A549 (cell line): ENCODE data around the gene HSPA4. TPM values are rescaled to one million over a fixed set of nuclear protein-coding genes. Genes with fewer than 3 reads are reported as not detected.

ENCODE experiments used
- CBX8 ChIP-seq: fragments of 200-600 bp; sonication (generic); IDR thresholded peaks from 2 replicates; pipeline ENCODE4 v1.6.1; 2016
- CEBPB ChIP-seq, 2 experiments: fragments of >200 bp in 1 of 2; sonication (Bioruptor Twin) in 1 of 2; formaldehyde crosslinking in 1 of 2; IDR thresholded peaks; 2 replicates each; pipeline ENCODE4 v1.6.1; 2012 to 2016
- CHD2 ChIP-seq: fragments of 150-350 bp; IDR thresholded peaks from 2 replicates; pipeline ENCODE4 v1.6.1; 2014; ENCODE audit warnings: low read length; ENCODE audit not compliant: partially characterized antibody
- CHD4 ChIP-seq: fragments of 200-600 bp; sonication (generic); IDR thresholded peaks from 2 replicates; pipeline ENCODE4 v1.6.1; 2016; ENCODE audit warnings: antibody characterized with exemption, mild to moderate bottlenecking, borderline replicate concordance
- EHF ChIP-seq: fragments of 250-450 bp; sonication (Bioruptor Pico); IDR thresholded peaks from 2 replicates; pipeline ENCODE4 v1.5.0; 2020; ENCODE audit warnings: mild to moderate bottlenecking
- EHMT2 ChIP-seq: fragments of 200-600 bp; sonication (generic); IDR thresholded peaks from 2 replicates; pipeline ENCODE4 v1.6.1; 2016; ENCODE audit warnings: antibody characterized with exemption, low read depth, mild to moderate bottlenecking, moderate library complexity
- FOSB ChIP-seq: fragments of 250-450 bp; sonication (Bioruptor Pico); IDR thresholded peaks from 2 replicates; pipeline ENCODE4 v1.5.0; 2020; ENCODE audit warnings: mild to moderate bottlenecking, moderate library complexity
- FOSL2 ChIP-seq, 2 experiments: fragments of 450-650 bp in 1 of 2; fragments of >200 bp in 1 of 2; sonication (Bioruptor Twin) in 1 of 2; formaldehyde crosslinking; IDR thresholded peaks; 2 replicates each; pipeline versions ENCODE4 v1.5.0 to v1.6.1; 2016 to 2020; ENCODE audit warnings: mild to moderate bottlenecking in 1 of 2, moderate library complexity in 1 of 2
- FOXS1 ChIP-seq: fragments of 250-450 bp; sonication (Bioruptor Pico); IDR thresholded peaks from 2 replicates; pipeline ENCODE4 v1.5.0; 2020; ENCODE audit warnings: mild to moderate bottlenecking, moderate library complexity
- HDAC2 ChIP-seq: fragments of 200-600 bp; sonication (generic); IDR thresholded peaks from 2 replicates; pipeline ENCODE4 v1.6.1; 2016
- HEYL ChIP-seq: fragments of 250-450 bp; sonication (Bioruptor Pico); IDR thresholded peaks from 2 replicates; pipeline ENCODE4 v1.8.0; 2021; ENCODE audit warnings: mild to moderate bottlenecking, moderate library complexity
- HOXA7 ChIP-seq: fragments of 250-450 bp; sonication (Bioruptor Pico); IDR thresholded peaks from 2 replicates; pipeline ENCODE4 v1.5.0; 2020; ENCODE audit warnings: mild to moderate bottlenecking, moderate library complexity
- HOXB5 ChIP-seq: fragments of 250-450 bp; sonication (Bioruptor Pico); IDR thresholded peaks from 2 replicates; pipeline ENCODE4 v1.5.0; 2020; ENCODE audit warnings: mild to moderate bottlenecking, moderate library complexity
- JUN ChIP-seq, 2 experiments: fragments of >200 bp; sonication (Bioruptor Twin); formaldehyde crosslinking; IDR thresholded peaks; 2 replicates in 1 of 2; 3 replicates in 1 of 2; pipeline ENCODE4 v1.6.1; 2016 to 2017
- KDM1A ChIP-seq: fragments of 200-600 bp; sonication (generic); IDR thresholded peaks from 2 replicates; pipeline ENCODE4 v1.6.1; 2016; ENCODE audit warnings: low read depth, mild to moderate bottlenecking
- POLR2A ChIP-seq: IDR thresholded peaks from 2 replicates; pipeline ENCODE4 v1.6.1; 2012; ENCODE audit warnings: mild to moderate bottlenecking, low read length
- POLR2AphosphoS2 ChIP-seq: conservative IDR thresholded peaks from 2 replicates; pipeline ENCODE4 v1.6.1; 2012; ENCODE audit warnings: low read length, improper control_type of control experiment, inconsistent platforms
- RAD21 ChIP-seq, 2 experiments: fragments of >200 bp in 1 of 2; sonication (Bioruptor Twin) in 1 of 2; formaldehyde crosslinking in 1 of 2; IDR thresholded peaks in 1 of 2; conservative IDR thresholded peaks in 1 of 2; 2 replicates in 1 of 2; 3 replicates in 1 of 2; pipeline ENCODE4 v1.6.1; 2012 to 2018; ENCODE audit warnings: inconsistent platforms in 1 of 2
- SMC3 ChIP-seq: fragments of >200 bp; sonication (Bioruptor Twin); formaldehyde crosslinking; IDR thresholded peaks from 3 replicates; pipeline ENCODE4 v1.6.1; 2018; ENCODE audit warnings: inconsistent platforms
- SREBF2 ChIP-seq: fragments of 450-650 bp; IDR thresholded peaks from 2 replicates; pipeline ENCODE4 v1.6.1; 2014; ENCODE audit warnings: mild to moderate bottlenecking, moderate library complexity
- TFCP2L1 ChIP-seq: fragments of 250-450 bp; sonication (Bioruptor Pico); IDR thresholded peaks from 2 replicates; pipeline ENCODE4 v1.5.0; 2021; ENCODE audit warnings: mild to moderate bottlenecking
- TP53 ChIP-seq: fragments of 250-450 bp; sonication (Bioruptor Pico); IDR thresholded peaks from 2 replicates; pipeline ENCODE4 v1.5.0; 2021; ENCODE audit warnings: mild to moderate bottlenecking, moderate library complexity
- ZFP36 ChIP-seq: fragments of 450-650 bp; IDR thresholded peaks from 2 replicates; pipeline ENCODE4 v1.6.1; 2014; ENCODE audit warnings: borderline replicate concordance; ENCODE audit not compliant: partially characterized antibody
- ZSCAN20 ChIP-seq: fragments of 250-450 bp; sonication (Bioruptor Pico); IDR thresholded peaks from 2 replicates; pipeline ENCODE4 v1.8.0; 2022; ENCODE audit warnings: mild to moderate bottlenecking, moderate library complexity
- polyA plus RNA-seq, 4 experiments: library from polyadenylated mRNA; depleted of rRNA in 3 of 4; stranded (reverse); fragments of >200 nt; fragmentation: RNase III in 1 of 4; extraction: RNeasy Plus Mini Kit Qiagen cat#74134 plus additional on column Dnase treatment in 1 of 4; gene quantifications; 2 replicates in 3 of 4; 3 replicates in 1 of 4; pipeline ENCODE4 v1.2.3, GENCODE V29; 2011 to 2017
- TF ChIP-seq, protein P1 (sequence below): fragments of 200-600 bp; sonication (generic); IDR thresholded peaks from 2 replicates; pipeline ENCODE4 v1.6.1; 2016; ENCODE audit warnings: antibody characterized with exemption, mild to moderate bottlenecking, moderate library complexity
- TF ChIP-seq, protein P2 (sequence below): fragments of >200 bp; sonication (Bioruptor Twin); formaldehyde crosslinking; IDR thresholded peaks from 3 replicates; pipeline ENCODE4 v1.5.1; 2016
- TF ChIP-seq, protein P3 (sequence below): fragments of 250-450 bp; sonication (Bioruptor Pico); IDR thresholded peaks from 2 replicates; pipeline ENCODE4 v1.5.0; 2020; ENCODE audit warnings: low read depth, mild to moderate bottlenecking, moderate library complexity
- TF ChIP-seq, protein P4 (sequence below): fragments of 250-450 bp; sonication (Bioruptor Pico); IDR thresholded peaks from 2 replicates; pipeline ENCODE4 v1.5.0; 2021; ENCODE audit warnings: mild to moderate bottlenecking, moderate library complexity, borderline replicate concordance
- TF ChIP-seq, protein P5 (sequence below): IDR thresholded peaks from 2 replicates; pipeline ENCODE4 v1.6.1; 2012
- TF ChIP-seq, protein P6 (sequence below): IDR thresholded peaks from 2 replicates; pipeline ENCODE4 v1.6.1; 2012; ENCODE audit warnings: low read depth, borderline replicate concordance

Gene HSPA4
- polyA plus RNA-seq, 2 of the 4 experiments (the other 2 are of a cell fraction), result 160 to 166 TPM

DNA sequence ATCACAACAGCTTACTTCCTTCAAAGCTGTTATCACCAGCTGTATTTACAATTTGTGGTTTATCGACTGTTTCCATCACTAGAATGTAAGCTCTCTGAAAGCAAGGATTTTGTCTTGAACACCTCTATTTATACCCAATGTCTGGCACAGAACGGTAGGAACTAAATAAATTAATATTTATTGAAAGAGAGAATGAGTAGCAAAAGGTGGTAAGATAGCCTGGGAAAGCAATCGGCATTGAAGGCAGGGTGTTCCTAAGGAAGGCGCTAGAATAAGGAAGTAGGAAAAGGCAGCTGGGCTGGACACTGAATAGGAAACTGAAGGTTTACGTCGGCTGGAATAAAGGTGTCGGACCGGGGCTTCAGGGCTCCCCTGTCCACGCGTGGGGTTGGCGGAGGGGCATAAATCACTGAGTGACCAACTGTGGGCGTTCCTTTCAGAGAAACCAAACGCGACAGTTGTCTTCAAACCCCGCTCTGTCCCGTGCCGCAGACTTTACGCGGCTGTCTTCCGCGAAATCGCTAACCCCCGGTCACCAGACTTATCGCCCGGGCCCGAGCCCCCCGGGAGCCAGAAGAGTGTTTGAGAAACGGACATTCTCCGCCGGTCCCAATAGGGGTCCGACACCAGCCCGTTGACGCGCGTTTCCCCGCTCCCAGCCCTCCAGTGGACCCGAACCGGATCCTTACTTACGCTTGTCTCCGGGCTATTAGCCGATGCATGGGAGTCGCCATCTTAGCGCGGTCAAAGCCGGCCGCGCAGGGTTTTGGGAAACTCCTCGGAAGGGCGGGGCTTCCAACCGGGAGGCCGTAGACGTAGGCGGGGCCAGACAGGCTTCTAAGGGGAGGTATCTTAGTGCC lies 25.8 kb upstream of the HSPA4 start, which contains the start of gene ZCCHC10 (continued):
- TF ChIP-seq SREBF2 (no peak), CHD2 (no peak), POLR2AphosphoS2 (no peak), EHMT2 (no peak), FOSL2 (IDR thresholded peaks at IDR 0.05) (no peak), FOSL2 (CRISPR knock-in tag; IDR thresholded peaks at IDR 0.05) (no peak), JUN (IDR thresholded peaks at IDR 0.05) (peak; percentile 50 to 89; a peak in 4 of 5 replicates), HDAC2 (no peak), HOXB5 (no peak), POLR2A (peak; percentile 80), ZSCAN20 (CRISPR knock-in tag) (no peak), SMC3 (no peak), CEBPB (IDR thresholded peaks at IDR 0.05) (no peak), FOSB (no peak), ZFP36 (no peak), KDM1A (no peak), EHF (CRISPR knock-in tag) (no peak; the same call in 1 of the 2 replicates), CHD4 (no peak), FOXS1 (CRISPR knock-in tag) (no peak), CBX8 (no peak), TFCP2L1 (peak; percentile 64; the same call in 1 of the 2 replicates), HEYL (CRISPR knock-in tag) (no peak), RAD21 (conservative IDR thresholded peaks at IDR 0.05 in 1 of 2, IDR thresholded peaks at IDR 0.05 in 1 of 2) (no peak), TP53 (no peak), HOXA7 (CRISPR knock-in tag) (no peak)
- TF ChIP-seq, protein P1, sequence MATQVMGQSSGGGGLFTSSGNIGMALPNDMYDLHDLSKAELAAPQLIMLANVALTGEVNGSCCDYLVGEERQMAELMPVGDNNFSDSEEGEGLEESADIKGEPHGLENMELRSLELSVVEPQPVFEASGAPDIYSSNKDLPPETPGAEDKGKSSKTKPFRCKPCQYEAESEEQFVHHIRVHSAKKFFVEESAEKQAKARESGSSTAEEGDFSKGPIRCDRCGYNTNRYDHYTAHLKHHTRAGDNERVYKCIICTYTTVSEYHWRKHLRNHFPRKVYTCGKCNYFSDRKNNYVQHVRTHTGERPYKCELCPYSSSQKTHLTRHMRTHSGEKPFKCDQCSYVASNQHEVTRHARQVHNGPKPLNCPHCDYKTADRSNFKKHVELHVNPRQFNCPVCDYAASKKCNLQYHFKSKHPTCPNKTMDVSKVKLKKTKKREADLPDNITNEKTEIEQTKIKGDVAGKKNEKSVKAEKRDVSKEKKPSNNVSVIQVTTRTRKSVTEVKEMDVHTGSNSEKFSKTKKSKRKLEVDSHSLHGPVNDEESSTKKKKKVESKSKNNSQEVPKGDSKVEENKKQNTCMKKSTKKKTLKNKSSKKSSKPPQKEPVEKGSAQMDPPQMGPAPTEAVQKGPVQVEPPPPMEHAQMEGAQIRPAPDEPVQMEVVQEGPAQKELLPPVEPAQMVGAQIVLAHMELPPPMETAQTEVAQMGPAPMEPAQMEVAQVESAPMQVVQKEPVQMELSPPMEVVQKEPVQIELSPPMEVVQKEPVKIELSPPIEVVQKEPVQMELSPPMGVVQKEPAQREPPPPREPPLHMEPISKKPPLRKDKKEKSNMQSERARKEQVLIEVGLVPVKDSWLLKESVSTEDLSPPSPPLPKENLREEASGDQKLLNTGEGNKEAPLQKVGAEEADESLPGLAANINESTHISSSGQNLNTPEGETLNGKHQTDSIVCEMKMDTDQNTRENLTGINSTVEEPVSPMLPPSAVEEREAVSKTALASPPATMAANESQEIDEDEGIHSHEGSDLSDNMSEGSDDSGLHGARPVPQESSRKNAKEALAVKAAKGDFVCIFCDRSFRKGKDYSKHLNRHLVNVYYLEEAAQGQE, result no peak
- TF ChIP-seq, protein P2, sequence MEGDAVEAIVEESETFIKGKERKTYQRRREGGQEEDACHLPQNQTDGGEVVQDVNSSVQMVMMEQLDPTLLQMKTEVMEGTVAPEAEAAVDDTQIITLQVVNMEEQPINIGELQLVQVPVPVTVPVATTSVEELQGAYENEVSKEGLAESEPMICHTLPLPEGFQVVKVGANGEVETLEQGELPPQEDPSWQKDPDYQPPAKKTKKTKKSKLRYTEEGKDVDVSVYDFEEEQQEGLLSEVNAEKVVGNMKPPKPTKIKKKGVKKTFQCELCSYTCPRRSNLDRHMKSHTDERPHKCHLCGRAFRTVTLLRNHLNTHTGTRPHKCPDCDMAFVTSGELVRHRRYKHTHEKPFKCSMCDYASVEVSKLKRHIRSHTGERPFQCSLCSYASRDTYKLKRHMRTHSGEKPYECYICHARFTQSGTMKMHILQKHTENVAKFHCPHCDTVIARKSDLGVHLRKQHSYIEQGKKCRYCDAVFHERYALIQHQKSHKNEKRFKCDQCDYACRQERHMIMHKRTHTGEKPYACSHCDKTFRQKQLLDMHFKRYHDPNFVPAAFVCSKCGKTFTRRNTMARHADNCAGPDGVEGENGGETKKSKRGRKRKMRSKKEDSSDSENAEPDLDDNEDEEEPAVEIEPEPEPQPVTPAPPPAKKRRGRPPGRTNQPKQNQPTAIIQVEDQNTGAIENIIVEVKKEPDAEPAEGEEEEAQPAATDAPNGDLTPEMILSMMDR, result no peak
- TF ChIP-seq, protein P3, sequence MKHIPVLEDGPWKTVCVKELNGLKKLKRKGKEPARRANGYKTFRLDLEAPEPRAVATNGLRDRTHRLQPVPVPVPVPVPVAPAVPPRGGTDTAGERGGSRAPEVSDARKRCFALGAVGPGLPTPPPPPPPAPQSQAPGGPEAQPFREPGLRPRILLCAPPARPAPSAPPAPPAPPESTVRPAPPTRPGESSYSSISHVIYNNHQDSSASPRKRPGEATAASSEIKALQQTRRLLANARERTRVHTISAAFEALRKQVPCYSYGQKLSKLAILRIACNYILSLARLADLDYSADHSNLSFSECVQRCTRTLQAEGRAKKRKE (CRISPR knock-in tag), result no peak
- TF ChIP-seq, protein P4, sequence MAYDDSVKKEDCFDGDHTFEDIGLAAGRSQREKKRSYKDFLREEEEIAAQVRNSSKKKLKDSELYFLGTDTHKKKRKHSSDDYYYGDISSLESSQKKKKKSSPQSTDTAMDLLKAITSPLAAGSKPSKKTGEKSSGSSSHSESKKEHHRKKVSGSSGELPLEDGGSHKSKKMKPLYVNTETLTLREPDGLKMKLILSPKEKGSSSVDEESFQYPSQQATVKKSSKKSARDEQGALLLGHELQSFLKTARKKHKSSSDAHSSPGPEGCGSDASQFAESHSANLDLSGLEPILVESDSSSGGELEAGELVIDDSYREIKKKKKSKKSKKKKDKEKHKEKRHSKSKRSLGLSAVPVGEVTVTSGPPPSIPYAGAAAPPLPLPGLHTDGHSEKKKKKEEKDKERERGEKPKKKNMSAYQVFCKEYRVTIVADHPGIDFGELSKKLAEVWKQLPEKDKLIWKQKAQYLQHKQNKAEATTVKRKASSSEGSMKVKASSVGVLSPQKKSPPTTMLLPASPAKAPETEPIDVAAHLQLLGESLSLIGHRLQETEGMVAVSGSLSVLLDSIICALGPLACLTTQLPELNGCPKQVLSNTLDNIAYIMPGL (CRISPR knock-in tag), result no peak
- TF ChIP-seq, protein P5, sequence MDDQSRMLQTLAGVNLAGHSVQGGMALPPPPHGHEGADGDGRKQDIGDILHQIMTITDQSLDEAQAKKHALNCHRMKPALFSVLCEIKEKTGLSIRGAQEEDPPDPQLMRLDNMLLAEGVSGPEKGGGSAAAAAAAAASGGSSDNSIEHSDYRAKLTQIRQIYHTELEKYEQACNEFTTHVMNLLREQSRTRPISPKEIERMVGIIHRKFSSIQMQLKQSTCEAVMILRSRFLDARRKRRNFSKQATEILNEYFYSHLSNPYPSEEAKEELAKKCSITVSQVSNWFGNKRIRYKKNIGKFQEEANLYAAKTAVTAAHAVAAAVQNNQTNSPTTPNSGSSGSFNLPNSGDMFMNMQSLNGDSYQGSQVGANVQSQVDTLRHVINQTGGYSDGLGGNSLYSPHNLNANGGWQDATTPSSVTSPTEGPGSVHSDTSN, result 0 out of 2 replicates have a peak, but pooled peaks have one; percentile 11
- TF ChIP-seq, protein P6, sequence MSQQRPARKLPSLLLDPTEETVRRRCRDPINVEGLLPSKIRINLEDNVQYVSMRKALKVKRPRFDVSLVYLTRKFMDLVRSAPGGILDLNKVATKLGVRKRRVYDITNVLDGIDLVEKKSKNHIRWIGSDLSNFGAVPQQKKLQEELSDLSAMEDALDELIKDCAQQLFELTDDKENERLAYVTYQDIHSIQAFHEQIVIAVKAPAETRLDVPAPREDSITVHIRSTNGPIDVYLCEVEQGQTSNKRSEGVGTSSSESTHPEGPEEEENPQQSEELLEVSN, result 0 out of 2 replicates have a peak, but pooled peaks have one; percentile 23
